ENCODE measurements around the gene IVD.

DNA sequence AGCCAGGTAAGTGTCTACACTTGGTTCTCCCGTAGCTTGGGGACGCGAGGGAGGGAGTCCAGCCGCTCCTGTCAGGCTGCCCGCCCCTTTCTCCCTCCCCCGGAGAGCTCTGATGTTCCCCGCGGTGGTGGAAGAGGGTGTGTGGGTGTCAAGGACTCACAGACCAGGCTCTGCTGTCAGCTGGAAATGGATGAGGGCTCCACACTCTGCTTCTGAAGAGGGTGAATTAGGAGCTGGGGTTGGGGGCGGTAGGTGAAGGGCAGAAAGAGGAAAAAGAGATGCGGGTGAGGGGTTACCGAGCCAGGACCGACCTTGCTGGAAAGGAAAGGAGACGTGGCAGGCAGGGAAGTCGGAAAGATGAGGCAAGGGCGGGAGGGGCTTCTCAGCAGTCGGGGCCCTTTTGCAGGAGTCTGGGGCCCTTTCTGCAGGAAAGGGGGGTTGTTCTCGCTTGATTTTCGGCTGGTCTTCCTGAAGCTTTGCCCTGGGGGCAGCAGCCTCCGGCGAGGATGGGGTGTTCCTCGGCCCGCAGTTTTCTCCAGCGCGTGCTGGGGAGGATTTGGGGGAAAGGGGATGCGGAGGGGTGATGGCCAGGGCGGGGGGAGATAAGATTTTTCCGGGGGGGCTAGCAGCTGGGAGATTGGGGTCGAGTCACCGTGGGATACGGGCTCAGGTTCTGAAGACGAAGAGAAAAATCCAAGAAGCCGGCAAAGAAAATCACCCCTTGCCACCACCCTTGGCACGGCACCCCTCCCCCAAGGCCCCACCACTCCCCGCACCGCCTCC, 34.6 kb downstream of the IVD start:
- TF ChIP-seq, protein P1, sequence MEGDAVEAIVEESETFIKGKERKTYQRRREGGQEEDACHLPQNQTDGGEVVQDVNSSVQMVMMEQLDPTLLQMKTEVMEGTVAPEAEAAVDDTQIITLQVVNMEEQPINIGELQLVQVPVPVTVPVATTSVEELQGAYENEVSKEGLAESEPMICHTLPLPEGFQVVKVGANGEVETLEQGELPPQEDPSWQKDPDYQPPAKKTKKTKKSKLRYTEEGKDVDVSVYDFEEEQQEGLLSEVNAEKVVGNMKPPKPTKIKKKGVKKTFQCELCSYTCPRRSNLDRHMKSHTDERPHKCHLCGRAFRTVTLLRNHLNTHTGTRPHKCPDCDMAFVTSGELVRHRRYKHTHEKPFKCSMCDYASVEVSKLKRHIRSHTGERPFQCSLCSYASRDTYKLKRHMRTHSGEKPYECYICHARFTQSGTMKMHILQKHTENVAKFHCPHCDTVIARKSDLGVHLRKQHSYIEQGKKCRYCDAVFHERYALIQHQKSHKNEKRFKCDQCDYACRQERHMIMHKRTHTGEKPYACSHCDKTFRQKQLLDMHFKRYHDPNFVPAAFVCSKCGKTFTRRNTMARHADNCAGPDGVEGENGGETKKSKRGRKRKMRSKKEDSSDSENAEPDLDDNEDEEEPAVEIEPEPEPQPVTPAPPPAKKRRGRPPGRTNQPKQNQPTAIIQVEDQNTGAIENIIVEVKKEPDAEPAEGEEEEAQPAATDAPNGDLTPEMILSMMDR (IDR thresholded peaks at IDR 0.05), result no peak
- TF ChIP-seq POLR2A (IDR thresholded peaks at IDR 0.05; ENCODE audit: low read depth), result no peak

Measured in esophagus muscularis mucosa (tissue), 3 donors.